Adrenal gland (tissue), 5 donors: ENCODE results near the gene SPRR1A.

Source experiments
- POLR2A ChIP-seq, 2 donors: fragments of 450-650 bp; IDR thresholded peaks; one replicate each; pipeline ENCODE4 v1.6.1; 2017; ENCODE audit warnings: antibody characterized with exemption in 2 of 2, mild to moderate bottlenecking in 2 of 2, moderate library complexity in 1 of 2
- TF ChIP-seq, protein P1 (sequence below), 6 experiments: fragments of 450-650 bp in 4 of 6; fragments of 200-600 bp in 2 of 6; sonication (generic) in 1 of 6; IDR thresholded peaks; 1 replicate in 5 of 6; 2 replicates in 1 of 6; pipeline versions ENCODE4 v1.5.1 to v1.8.0; 2016 to 2021; ENCODE audit warnings: antibody characterized with exemption in 6 of 6, mild to moderate bottlenecking in 2 of 6, moderate library complexity in 1 of 6
- donor health status: DM: no; HTN: no; CAD: no.

DNA sequence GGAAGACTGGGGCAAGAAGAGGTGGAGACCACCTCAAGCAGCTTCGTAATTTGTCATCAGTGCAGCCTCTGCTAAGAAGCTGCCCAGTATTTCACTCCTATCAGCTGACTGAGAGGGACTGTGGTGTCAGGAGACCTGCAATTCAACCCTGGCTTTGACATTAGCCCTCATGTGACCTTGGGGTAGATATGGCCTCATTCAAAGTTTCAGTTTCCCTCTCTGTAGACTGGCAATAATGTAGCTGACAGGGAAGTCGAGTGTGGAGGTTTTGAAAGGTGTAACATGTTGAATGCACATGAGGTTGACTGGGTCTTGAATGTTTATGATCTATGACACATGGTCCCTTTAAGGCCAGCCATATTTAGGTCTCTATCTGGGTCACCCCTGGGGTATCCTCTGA, 15.6 kb upstream of the SPRR1A start:
- TF ChIP-seq, protein P1, sequence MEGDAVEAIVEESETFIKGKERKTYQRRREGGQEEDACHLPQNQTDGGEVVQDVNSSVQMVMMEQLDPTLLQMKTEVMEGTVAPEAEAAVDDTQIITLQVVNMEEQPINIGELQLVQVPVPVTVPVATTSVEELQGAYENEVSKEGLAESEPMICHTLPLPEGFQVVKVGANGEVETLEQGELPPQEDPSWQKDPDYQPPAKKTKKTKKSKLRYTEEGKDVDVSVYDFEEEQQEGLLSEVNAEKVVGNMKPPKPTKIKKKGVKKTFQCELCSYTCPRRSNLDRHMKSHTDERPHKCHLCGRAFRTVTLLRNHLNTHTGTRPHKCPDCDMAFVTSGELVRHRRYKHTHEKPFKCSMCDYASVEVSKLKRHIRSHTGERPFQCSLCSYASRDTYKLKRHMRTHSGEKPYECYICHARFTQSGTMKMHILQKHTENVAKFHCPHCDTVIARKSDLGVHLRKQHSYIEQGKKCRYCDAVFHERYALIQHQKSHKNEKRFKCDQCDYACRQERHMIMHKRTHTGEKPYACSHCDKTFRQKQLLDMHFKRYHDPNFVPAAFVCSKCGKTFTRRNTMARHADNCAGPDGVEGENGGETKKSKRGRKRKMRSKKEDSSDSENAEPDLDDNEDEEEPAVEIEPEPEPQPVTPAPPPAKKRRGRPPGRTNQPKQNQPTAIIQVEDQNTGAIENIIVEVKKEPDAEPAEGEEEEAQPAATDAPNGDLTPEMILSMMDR (IDR thresholded peaks at IDR 0.05), result no peak
- TF ChIP-seq POLR2A (IDR thresholded peaks at IDR 0.05), result no peak
